SJSA1 (cell line): Measurements from ENCODE around the gene FARS2. TPM values are rescaled to one million over a fixed set of nuclear protein-coding genes. Genes with fewer than 3 reads are reported as not detected.

Source experiments
- DNase-seq, 2 experiments: peaks; one replicate each; pipeline ENCODE4 v3.0.0-alpha.2; 2015 to 2020; ENCODE audit warnings: low spot score in 2 of 2, low read depth in 1 of 2
- H3K27ac ChIP-seq: fragments of 250-450 bp; sonication (Bioruptor Pico); 2 replicates; pipeline ENCODE4 v1.5.1; 2020; ENCODE audit warnings: mild to moderate bottlenecking, moderate library complexity
- H3K27me3 ChIP-seq: fragments of 250-450 bp; sonication (Bioruptor Pico); replicated peaks from 2 replicates; pipeline ENCODE4 v1.5.1; 2020; ENCODE audit warnings: mild to moderate bottlenecking, moderate library complexity
- H3K36me3 ChIP-seq: fragments of 250-450 bp; sonication (Bioruptor Pico); 2 replicates; pipeline ENCODE4 v1.5.1; 2020; ENCODE audit warnings: mild to moderate bottlenecking
- H3K4me1 ChIP-seq: fragments of 250-450 bp; sonication (Bioruptor Pico); replicated peaks from 2 replicates; pipeline ENCODE4 v1.6.1; 2021; ENCODE audit warnings: mild to moderate bottlenecking
- H3K4me3 ChIP-seq: fragments of 250-450 bp; sonication (Bioruptor Pico); 2 replicates; pipeline ENCODE4 v1.5.1; 2020; ENCODE audit warnings: mild to moderate bottlenecking
- H3K9me3 ChIP-seq: fragments of 250-450 bp; sonication (Bioruptor Pico); replicated peaks from 2 replicates; pipeline ENCODE4 v1.5.1; 2020; ENCODE audit warnings: mild to moderate bottlenecking
- total RNA-seq: library from RNA; depleted of rRNA; stranded (reverse); fragments of >200 nt; shearing (Covaris generic); gene quantifications from 2 replicates; pipeline ENCODE4 v1.2.3, GENCODE V29; 2014; rRNA removed

The FARS2 gene
- 6.8 and 13.3 TPM in 2 replicates for total RNA-seq

- Histone ChIP-seq H3K4me3 (peak within 1 kb of the TSS; percentile 65), H3K27me3 (no peaks in the 10 kb centered on the region), H3K27ac (peak within 1 kb of the TSS; percentile 97), H3K36me3 (peaks cover 4% of the 10 kb centered on the region; the same call in 1 of the 2 replicates), H3K9me3 (no peaks in the 10 kb centered on the region; the same call in 1 of the 2 replicates), H3K4me1 (peaks cover 11% of the 10 kb centered on the region)
- peak; percentile 86 to 99 for DNase-seq
These were observed at the start of gene FARS2, which contains the start of gene LYRM4 for GRCh38 chr6:5260661-5261544. Gene FARS2 (plus strand): TSS chr6:5261513. Gene LYRM4 (minus strand): TSS chr6:5260950. CDS start chr6:5260733, 217 bp downstream.

- H3K4me1 ChIP-seq = peaks cover 26% of the 10 kb centered on the region
- H3K9me3 ChIP-seq = no peaks in the 10 kb centered on the region
- DNase-seq = peak; percentile 51 to 66
- no peak overlapping the region for H3K4me3 ChIP-seq
- H3K27me3 ChIP-seq = no peaks in the 10 kb centered on the region
- H3K36me3 ChIP-seq = peaks cover 13% of the 10 kb centered on the region
- no peak overlapping the region for H3K27ac ChIP-seq
These were observed 47.5 kb upstream of the FARS2 start for GRCh38 chr6:5213836-5214235.

- no peaks in the 10 kb centered on the region for H3K27me3 ChIP-seq
- no peak overlapping the region for H3K4me3 ChIP-seq
- peak in 1 of 2 experiments; percentile 55 for DNase-seq
- 0 out of 2 replicates have a peak overlapping the region, but pooled peaks have one; percentile 23 for H3K27ac ChIP-seq
- peaks cover 26% of the 10 kb centered on the region for H3K4me1 ChIP-seq
- peaks cover 13% of the 10 kb centered on the region for H3K36me3 ChIP-seq
- H3K9me3 ChIP-seq = no peaks in the 10 kb centered on the region
These were observed 46.7 kb upstream of the FARS2 start for GRCh38 chr6:5214570-5215052.

GRCh38 chr6:5215159-5215558 is 46.2 kb upstream of the FARS2 start:
- peak overlapping the region; percentile 23; the same call in 1 of the 2 replicates for H3K27ac ChIP-seq
- H3K4me3 ChIP-seq = no peak overlapping the region
- H3K27me3 ChIP-seq = no peaks in the 10 kb centered on the region
- peak in 1 of 2 experiments; percentile 50 for DNase-seq
- no peaks in the 10 kb centered on the region for H3K9me3 ChIP-seq
- peaks cover 13% of the 10 kb centered on the region for H3K36me3 ChIP-seq
- peaks cover 26% of the 10 kb centered on the region for H3K4me1 ChIP-seq

GRCh38 chr6:5215799-5216198 is 45.5 kb upstream of the FARS2 start:
- no peaks in the 10 kb centered on the region for H3K27me3 ChIP-seq
- H3K36me3 ChIP-seq = peaks cover 13% of the 10 kb centered on the region
- H3K4me1 ChIP-seq = peaks cover 26% of the 10 kb centered on the region
- H3K27ac ChIP-seq = peak overlapping the region; percentile 23; the same call in 1 of the 2 replicates
- H3K9me3 ChIP-seq = no peaks in the 10 kb centered on the region
- no peak for DNase-seq
- no peak overlapping the region for H3K4me3 ChIP-seq

DNA sequence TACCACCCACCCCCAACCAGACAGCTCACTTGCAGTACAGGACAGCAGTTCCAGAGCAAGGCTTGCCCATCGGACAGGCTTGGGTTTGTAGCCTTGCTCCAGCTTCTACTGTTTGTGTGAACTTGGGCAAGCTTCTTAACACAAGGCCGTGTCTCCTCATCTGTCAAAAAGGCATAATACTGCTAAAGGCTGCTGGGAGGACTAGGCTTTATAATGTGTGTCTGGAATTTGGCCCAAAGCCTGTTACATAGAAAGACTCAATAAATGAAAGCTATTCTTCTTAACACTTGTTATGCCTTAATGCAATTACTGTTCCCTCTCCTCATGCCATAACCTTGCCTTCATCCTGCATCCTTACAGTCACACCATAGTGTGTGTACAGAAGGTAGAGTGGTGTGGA is 44.0 kb upstream of the FARS2 start:
- no peak overlapping the region for H3K4me3 ChIP-seq
- H3K9me3 ChIP-seq = no peaks in the 10 kb centered on the region
- H3K27me3 ChIP-seq = no peaks in the 10 kb centered on the region
- H3K27ac ChIP-seq = no peak overlapping the region
- H3K4me1 ChIP-seq = peaks cover 26% of the 10 kb centered on the region
- peaks cover 13% of the 10 kb centered on the region for H3K36me3 ChIP-seq
- DNase-seq = no peak

DNA sequence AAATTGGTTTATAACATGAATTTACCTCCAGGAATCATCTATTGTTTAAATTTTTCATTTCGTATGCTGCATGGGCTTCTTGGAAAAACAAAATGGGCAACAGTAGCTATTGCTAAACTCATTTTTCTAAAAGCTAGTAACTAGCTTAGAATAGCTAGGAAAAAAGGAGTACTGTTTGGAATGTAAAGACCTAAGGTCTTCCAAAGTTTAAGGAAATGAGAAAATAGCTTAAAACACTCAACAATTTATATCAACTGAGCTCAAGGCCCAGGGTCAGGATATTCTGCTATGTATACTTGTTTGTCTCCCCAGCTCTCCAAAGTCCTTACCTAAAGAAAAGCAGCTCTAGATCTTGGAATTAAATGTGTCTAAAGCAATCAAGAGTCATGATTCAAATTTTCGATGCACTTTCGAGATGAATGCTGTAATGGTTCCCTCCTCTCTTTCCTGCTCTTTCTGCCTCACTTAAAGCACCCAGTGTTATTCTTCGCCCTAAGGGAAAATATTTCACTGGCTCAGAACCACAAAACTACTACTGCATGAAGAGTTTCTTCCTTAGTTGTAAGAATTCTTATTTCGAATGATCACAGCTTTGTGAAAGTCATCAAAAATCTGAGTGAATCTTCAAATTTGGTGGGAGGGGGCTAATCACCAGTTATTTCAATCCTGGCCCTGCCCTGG is 42.2 kb upstream of the FARS2 start:
- no peak overlapping the region for H3K4me3 ChIP-seq

DNA sequence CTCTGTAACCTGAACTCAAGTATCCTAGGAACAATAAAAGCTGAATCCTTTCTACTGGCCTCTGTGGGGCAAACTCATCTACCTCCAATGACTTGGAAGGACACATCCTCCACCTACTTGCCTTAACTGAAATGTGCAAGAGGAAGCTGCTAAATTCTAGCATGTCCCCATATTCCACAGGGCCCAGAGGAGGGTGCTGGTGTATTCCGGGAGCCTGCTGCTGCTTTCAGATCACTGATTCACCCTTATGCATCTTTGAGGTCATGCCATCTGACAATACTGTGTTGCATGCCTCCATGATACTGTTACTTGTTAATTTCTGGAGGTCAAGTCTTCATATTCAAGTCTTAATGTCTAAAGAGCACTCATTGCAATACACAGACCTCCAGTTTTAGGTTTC is 40.9 kb upstream of the FARS2 start:
- Histone ChIP-seq H3K9me3 (no peaks in the 10 kb centered on the region), H3K4me3 (no peak overlapping the region), H3K27ac (no peak overlapping the region), H3K4me1 (peaks cover 3% of the 10 kb centered on the region), H3K36me3 (no peaks in the 10 kb centered on the region), H3K27me3 (no peaks in the 10 kb centered on the region)
- no peak for DNase-seq

More for the DNA sequence above, 42.2 kb upstream of the FARS2 start:
- H3K27me3 ChIP-seq = no peaks in the 10 kb centered on the region
- H3K9me3 ChIP-seq = no peaks in the 10 kb centered on the region
- DNase-seq = no peak
- H3K27ac ChIP-seq = no peak overlapping the region
- H3K4me1 ChIP-seq = peaks cover 16% of the 10 kb centered on the region
- 0 out of 2 replicates have a peak, but pooled peaks cover 4% of the 10 kb centered on the region for H3K36me3 ChIP-seq

GRCh38 chr6:5223309-5223708 is 38.0 kb upstream of the FARS2 start:
- no peaks in the 10 kb centered on the region for H3K36me3 ChIP-seq
- DNase-seq = no peak
- no peak overlapping the region for H3K4me3 ChIP-seq
- H3K9me3 ChIP-seq = no peaks in the 10 kb centered on the region
- H3K27ac ChIP-seq = no peak overlapping the region
- 0 out of 2 replicates have a peak, but pooled peaks cover 4% of the 10 kb centered on the region for H3K4me1 ChIP-seq
- H3K27me3 ChIP-seq = no peaks in the 10 kb centered on the region

- Histone ChIP-seq H3K4me1 (peaks cover 24% of the 10 kb centered on the region), H3K9me3 (no peaks in the 10 kb centered on the region), H3K27ac (no peak overlapping the region), H3K36me3 (no peaks in the 10 kb centered on the region), H3K4me3 (no peak overlapping the region), H3K27me3 (no peaks in the 10 kb centered on the region)
- DNase-seq = no peak
These were observed 32.0 kb upstream of the FARS2 start for GRCh38 chr6:5229356-5229755.

DNA sequence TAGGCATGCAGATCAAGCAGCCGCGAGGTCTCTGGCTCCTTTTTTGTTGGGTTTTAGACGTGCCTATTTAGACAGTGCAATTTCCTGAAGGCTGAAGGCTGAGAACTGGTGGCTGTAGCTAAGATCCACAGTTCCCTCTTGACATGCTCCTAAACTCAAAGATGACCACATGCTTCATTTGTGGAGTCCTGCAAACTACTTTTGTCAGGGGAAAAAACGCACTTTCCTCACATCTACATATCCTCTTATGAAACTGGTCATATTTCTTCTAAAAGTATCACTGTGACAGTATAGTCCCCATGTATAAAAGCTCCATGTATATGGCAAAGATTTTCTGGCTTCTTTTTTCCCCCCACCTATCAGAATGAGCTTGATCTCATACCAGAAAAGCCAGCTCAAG is 31.2 kb upstream of the FARS2 start:
- H3K27me3 ChIP-seq = no peaks in the 10 kb centered on the region
- no peak for DNase-seq
- H3K27ac ChIP-seq = no peak overlapping the region
- H3K9me3 ChIP-seq = no peaks in the 10 kb centered on the region
- 0 out of 2 replicates have a peak, but pooled peaks cover 4% of the 10 kb centered on the region for H3K36me3 ChIP-seq
- peaks cover 24% of the 10 kb centered on the region for H3K4me1 ChIP-seq
- no peak overlapping the region for H3K4me3 ChIP-seq

DNA sequence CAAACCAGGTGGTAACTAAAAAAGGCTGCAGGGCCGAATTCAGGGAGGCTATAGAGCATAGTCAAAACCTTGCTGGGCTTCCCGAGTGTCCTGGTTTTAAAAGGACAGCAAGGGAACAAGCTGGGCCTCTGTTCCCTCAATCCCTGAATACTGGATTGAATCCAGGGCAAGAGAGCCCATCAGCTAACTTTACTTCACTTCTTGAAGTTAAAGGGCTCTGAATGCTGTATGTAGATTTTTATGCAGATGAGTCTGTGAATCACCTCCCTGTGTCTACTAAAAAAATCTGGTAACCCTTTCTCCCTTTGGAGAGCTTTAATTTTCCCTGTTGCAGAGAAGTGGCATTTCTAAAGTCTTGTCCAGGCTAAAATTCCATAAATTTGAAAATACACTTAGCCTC is 30.0 kb upstream of the FARS2 start:
- Histone ChIP-seq H3K9me3 (no peaks in the 10 kb centered on the region), H3K27ac (no peak overlapping the region), H3K36me3 (0 out of 2 replicates have a peak, but pooled peaks cover 7% of the 10 kb centered on the region), H3K4me3 (no peak overlapping the region), H3K27me3 (no peaks in the 10 kb centered on the region), H3K4me1 (peaks cover 24% of the 10 kb centered on the region)
- no peak for DNase-seq

DNA sequence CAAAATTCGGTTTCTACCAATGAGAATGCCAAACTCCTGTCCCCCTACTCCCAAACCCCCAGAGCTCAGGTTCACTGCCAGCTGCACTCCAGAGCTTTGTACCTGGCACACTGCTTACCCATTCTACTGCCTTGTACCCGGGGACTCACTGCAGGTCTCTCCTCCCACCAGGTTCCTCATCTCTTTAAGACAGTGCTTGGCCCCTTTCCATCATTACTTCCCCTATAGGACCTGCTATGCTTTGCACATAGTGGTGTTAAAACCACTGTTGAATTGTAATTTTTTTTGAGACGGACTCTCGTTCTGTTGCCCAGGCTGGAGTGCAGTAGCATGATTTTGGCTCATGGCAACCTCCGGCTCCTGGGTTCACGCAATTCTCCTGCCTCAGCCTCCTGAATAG is 26.4 kb upstream of the FARS2 start:
- 0 out of 2 replicates have a peak, but pooled peaks cover 7% of the 10 kb centered on the region for H3K36me3 ChIP-seq

More for the DNA sequence above, 26.4 kb upstream of the FARS2 start:
- Histone ChIP-seq H3K9me3 (no peaks in the 10 kb centered on the region), H3K27ac (no peak overlapping the region), H3K4me3 (no peak overlapping the region), H3K27me3 (no peaks in the 10 kb centered on the region), H3K4me1 (peaks cover 20% of the 10 kb centered on the region)
- no peak for DNase-seq
